Fibroblast of lung (primary cell): Measurements from ENCODE around the gene RNU5D-1. TPM values are rescaled to one million over a fixed set of nuclear protein-coding genes. Genes with fewer than 3 reads are reported as not detected.

ENCODE experiments used
- DNase-seq, 2 donors: peaks; one replicate each; pipeline versions ENCODE4 v3.0.0 to v3.0.0-alpha.2; 2010; ENCODE audit warnings: low read depth in 2 of 2
- H2AFZ ChIP-seq: 2 replicates; pipeline ENCODE4 v1.5.1; 2012; ENCODE audit warnings: low read length, control low read depth, inconsistent platforms
- H3K27ac ChIP-seq: 2 replicates; pipeline ENCODE4 v1.5.1; 2011; ENCODE audit warnings: low read length, control low read depth; ENCODE audit not compliant: insufficient read depth
- H3K27me3 ChIP-seq: 2 replicates; pipeline ENCODE4 v1.5.1; 2011; ENCODE audit warnings: mild to moderate bottlenecking, low read length; ENCODE audit not compliant: control insufficient read depth, insufficient read depth
- H3K36me3 ChIP-seq: 2 replicates; pipeline ENCODE4 v1.5.1; 2011; ENCODE audit warnings: low read length; ENCODE audit not compliant: control insufficient read depth, insufficient read depth
- H3K4me1 ChIP-seq: 2 replicates; pipeline ENCODE4 v1.5.1; 2011; ENCODE audit warnings: low read length; ENCODE audit not compliant: control insufficient read depth, insufficient read depth; ENCODE audit errors: extremely low read depth
- H3K4me2 ChIP-seq: 2 replicates; pipeline ENCODE4 v1.5.1; 2011; ENCODE audit warnings: low read length, control low read depth; ENCODE audit not compliant: insufficient read depth; ENCODE audit errors: extremely low read depth
- H3K4me3 ChIP-seq, 4 experiments: fragments of 200-600 bp in 1 of 4; sonication (generic) in 1 of 4; replicated peaks in 1 of 4; 2 replicates each; pipeline ENCODE4 v1.5.1; 2011 to 2016; ENCODE audit warnings: low read length in 4 of 4, low read depth in 3 of 4, mild to moderate bottlenecking in 3 of 4, control low read depth in 2 of 4, inconsistent platforms in 1 of 4, mixed read lengths in 1 of 4; ENCODE audit not compliant: insufficient read depth in 1 of 4; ENCODE audit errors: control extremely low read depth in 1 of 4
- H3K79me2 ChIP-seq: 2 replicates; pipeline ENCODE4 v1.5.1; 2012; ENCODE audit warnings: mild to moderate bottlenecking, low read length, inconsistent platforms; ENCODE audit not compliant: control insufficient read depth, insufficient read depth
- H3K9ac ChIP-seq: 2 replicates; pipeline ENCODE4 v1.5.1; 2011; ENCODE audit warnings: mild to moderate bottlenecking, low read length, control low read depth; ENCODE audit not compliant: insufficient read depth
- H3K9me3 ChIP-seq: 2 replicates; pipeline ENCODE4 v1.5.1; 2012; ENCODE audit warnings: low read depth, low read length; ENCODE audit not compliant: control insufficient read depth, insufficient read depth
- H4K20me1 ChIP-seq: 2 replicates; pipeline ENCODE4 v1.5.1; 2011; ENCODE audit warnings: low read length; ENCODE audit not compliant: control insufficient read depth, insufficient read depth; ENCODE audit errors: extremely low read depth
- CTCF ChIP-seq, 2 donors: IDR thresholded peaks in 1 of 2; conservative IDR thresholded peaks in 1 of 2; 1 replicate in 1 of 2; 2 replicates in 1 of 2; pipeline ENCODE4 v1.5.1; 2011 to 2012; ENCODE audit warnings: low read length in 2 of 2, control low read depth in 1 of 2, inconsistent platforms in 1 of 2, low read depth in 1 of 2, mild to moderate bottlenecking in 1 of 2
- EZH2 ChIP-seq: IDR thresholded peaks from 2 replicates; pipeline ENCODE4 v1.5.1; 2012; ENCODE audit warnings: low read length, control low read depth, mild to moderate bottlenecking; ENCODE audit errors: missing control alignments
- polyA plus RNA-seq, 2 donors: library from polyadenylated mRNA; depleted of rRNA in 1 of 2; stranded (reverse) in 1 of 2; unstranded in 1 of 2; fragments of >200 nt; gene quantifications; 2 replicates each; pipeline ENCODE4 v1.2.1, GENCODE V29; 2011 to 2012; ENCODE audit warnings: missing spikeins in 1 of 2
- total RNA-seq: library from RNA; depleted of rRNA; stranded (reverse); fragments of >200 nt; gene quantifications from 2 replicates; pipeline ENCODE4 v1.2.1, GENCODE V29; 2014

The RNU5D-1 gene
- total and polyA plus RNA-seq, 2 donors (not counting 1 experiment from before 2014, with no cell fraction given), result not detected

GRCh38 chr1:44696789-44697345 is 34.1 kb downstream of the RNU5D-1 start:
- Histone ChIP-seq H3K36me3 (no peaks in the 10 kb centered on the region), H3K4me1 (no peaks in the 10 kb centered on the region), H3K27me3 (no peaks in the 10 kb centered on the region), H3K79me2 (no peaks in the 10 kb centered on the region), H3K4me3 (no peak overlapping the region), H2AFZ (no peak overlapping the region), H3K9me3 (no peaks in the 10 kb centered on the region), H3K27ac (no peak overlapping the region), H4K20me1 (no peaks in the 10 kb centered on the region), H3K9ac (no peak overlapping the region), H3K4me2 (no peak overlapping the region)
- no peak for DNase-seq
- TF ChIP-seq CTCF (conservative IDR thresholded peaks at IDR 0.05 in 1 of 2, IDR thresholded peaks at IDR 0.05 in 1 of 2; ENCODE audit: low read depth in 1 of 2, low read length in 2 of 2) (no peak), EZH2 (no peak)

- DNase-seq, result no peak
- Histone ChIP-seq H3K27me3 (no peaks in the 10 kb centered on the region), H3K4me3 (no peak overlapping the region), H3K9me3 (no peaks in the 10 kb centered on the region), H3K9ac (no peak overlapping the region), H3K4me1 (no peaks in the 10 kb centered on the region), H3K27ac (no peak overlapping the region), H4K20me1 (no peaks in the 10 kb centered on the region), H3K36me3 (no peaks in the 10 kb centered on the region), H3K79me2 (no peaks in the 10 kb centered on the region), H3K4me2 (no peak overlapping the region), H2AFZ (no peak overlapping the region)
- TF ChIP-seq EZH2, result no peak
These were observed 34.9 kb downstream of the RNU5D-1 start for GRCh38 chr1:44696101-44696500.

- no peaks in the 10 kb centered on the region for H3K79me2 ChIP-seq
- no peak for DNase-seq
- no peak overlapping the region for H3K4me3 ChIP-seq
- no peaks in the 10 kb centered on the region for H4K20me1 ChIP-seq
- no peak overlapping the region for H3K4me2 ChIP-seq
- no peaks in the 10 kb centered on the region for H3K36me3 ChIP-seq
- no peaks in the 10 kb centered on the region for H3K9me3 ChIP-seq
- H3K27me3 ChIP-seq, result no peaks in the 10 kb centered on the region
- no peak for TF ChIP-seq EZH2
- TF ChIP-seq CTCF (conservative IDR thresholded peaks at IDR 0.05 in 1 of 2, IDR thresholded peaks at IDR 0.05 in 1 of 2; ENCODE audit: low read depth in 1 of 2, low read length in 2 of 2), result no peak
- H3K4me1 ChIP-seq, result no peaks in the 10 kb centered on the region
- H3K27ac ChIP-seq, result no peak overlapping the region
- H2AFZ ChIP-seq, result no peak overlapping the region
- H3K9ac ChIP-seq, result no peak overlapping the region
These were observed 35.3 kb downstream of the RNU5D-1 start for GRCh38 chr1:44695671-44696070.
